Thyroid gland (tissue), 4 donors: ENCODE data around the gene KRTAP24-1. TPM values are rescaled to one million over a fixed set of nuclear protein-coding genes. Genes with fewer than 3 reads are reported as not detected.

Experiments
- DNase-seq, 2 donors: peaks; one replicate each; pipeline ENCODE4 v3.0.0-alpha.2; 2019
- H3K27ac ChIP-seq, 3 donors: fragments of 200-600 bp; sonication (generic); 1 replicate in 2 of 3; 2 replicates in 1 of 3; pipeline ENCODE4 v1.5.1; 2016 to 2019; ENCODE audit warnings: mild to moderate bottlenecking in 1 of 3, moderate library complexity in 1 of 3
- H3K27me3 ChIP-seq: fragments of 200-600 bp; sonication (generic); one replicate; pipeline ENCODE4 v1.5.1; 2019
- H3K36me3 ChIP-seq, 2 donors: fragments of 200-600 bp; sonication (generic); one replicate each; pipeline ENCODE4 v1.5.1; 2016 to 2019
- H3K4me1 ChIP-seq, 2 donors: fragments of 200-600 bp; sonication (generic); one replicate each; pipeline ENCODE4 v1.5.1; 2017 to 2019
- H3K4me3 ChIP-seq, 3 donors: fragments of 200-600 bp; sonication (generic); replicated peaks in 1 of 3; 1 replicate in 2 of 3; 2 replicates in 1 of 3; pipeline ENCODE4 v1.5.1; 2016; ENCODE audit warnings: mild to moderate bottlenecking in 1 of 3
- H3K9me3 ChIP-seq: fragments of 200-600 bp; sonication (generic); one replicate; pipeline ENCODE4 v1.5.1; 2017
- POLR2A ChIP-seq, 2 donors: fragments of 450-650 bp; IDR thresholded peaks; one replicate each; pipeline ENCODE4 v1.6.1; 2017; ENCODE audit warnings: antibody characterized with exemption in 2 of 2, mild to moderate bottlenecking in 2 of 2, moderate library complexity in 1 of 2
- WGBS, 2 donors: methylation state at CpG; one replicate each; pipeline ENCODE4 v1.1.5; 2017; 5-methylcytosine and 5-hydroxymethylcytosine counted together
- intact Hi-C: fragments of 100-400 bp; cut with DNase I; formaldehyde crosslinking; loops from one replicate; pipeline ENCODE4 v1.15.1; 2023
- total RNA-seq, 4 donors: library from RNA; depleted of rRNA; stranded (reverse); fragments of >200 nt; gene quantifications; one replicate each; pipeline ENCODE4 v1.2.3, GENCODE V29; 2016
- TF ChIP-seq, protein P1 (sequence below), 6 experiments: fragments of 200-600 bp in 3 of 6; fragments of 450-650 bp in 3 of 6; sonication (generic) in 3 of 6; IDR thresholded peaks; one replicate each; pipeline ENCODE4 v1.5.1; 2016 to 2019; ENCODE audit warnings: antibody characterized with exemption in 6 of 6, mild to moderate bottlenecking in 2 of 6, inconsistent platforms in 1 of 6, moderate library complexity in 1 of 6

Gene KRTAP24-1
- total RNA-seq, 4 donors from 2014 or later: not detected

DNA sequence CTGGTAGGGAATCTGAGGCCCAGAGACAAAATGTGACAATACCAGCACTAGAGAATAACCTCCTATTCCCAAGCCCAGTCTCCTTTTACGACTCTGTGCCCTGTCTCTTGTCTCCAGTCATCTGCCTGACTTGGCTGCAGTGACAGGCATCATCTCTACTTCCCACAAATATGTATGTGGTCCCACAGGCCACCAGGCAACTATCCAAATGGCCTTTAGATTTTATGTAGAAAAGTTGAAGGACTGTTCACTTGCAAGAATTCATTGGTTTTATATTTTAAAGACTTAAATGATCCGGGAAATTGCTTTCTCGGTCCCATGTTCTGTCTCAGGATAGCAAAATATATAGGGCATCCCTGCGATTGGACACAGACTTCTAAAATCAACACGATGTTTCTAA lies 11.6 kb downstream of the KRTAP24-1 start:
- no peaks in the 10 kb centered on the region for H3K27me3 ChIP-seq
- no peaks in the 10 kb centered on the region for H3K4me1 ChIP-seq
- intact Hi-C loops: no loop called here
- no peaks in the 10 kb centered on the region for H3K36me3 ChIP-seq
- TF ChIP-seq, protein P1, sequence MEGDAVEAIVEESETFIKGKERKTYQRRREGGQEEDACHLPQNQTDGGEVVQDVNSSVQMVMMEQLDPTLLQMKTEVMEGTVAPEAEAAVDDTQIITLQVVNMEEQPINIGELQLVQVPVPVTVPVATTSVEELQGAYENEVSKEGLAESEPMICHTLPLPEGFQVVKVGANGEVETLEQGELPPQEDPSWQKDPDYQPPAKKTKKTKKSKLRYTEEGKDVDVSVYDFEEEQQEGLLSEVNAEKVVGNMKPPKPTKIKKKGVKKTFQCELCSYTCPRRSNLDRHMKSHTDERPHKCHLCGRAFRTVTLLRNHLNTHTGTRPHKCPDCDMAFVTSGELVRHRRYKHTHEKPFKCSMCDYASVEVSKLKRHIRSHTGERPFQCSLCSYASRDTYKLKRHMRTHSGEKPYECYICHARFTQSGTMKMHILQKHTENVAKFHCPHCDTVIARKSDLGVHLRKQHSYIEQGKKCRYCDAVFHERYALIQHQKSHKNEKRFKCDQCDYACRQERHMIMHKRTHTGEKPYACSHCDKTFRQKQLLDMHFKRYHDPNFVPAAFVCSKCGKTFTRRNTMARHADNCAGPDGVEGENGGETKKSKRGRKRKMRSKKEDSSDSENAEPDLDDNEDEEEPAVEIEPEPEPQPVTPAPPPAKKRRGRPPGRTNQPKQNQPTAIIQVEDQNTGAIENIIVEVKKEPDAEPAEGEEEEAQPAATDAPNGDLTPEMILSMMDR (IDR thresholded peaks at IDR 0.05): no peak
- no peak for TF ChIP-seq POLR2A (IDR thresholded peaks at IDR 0.05)
- WGBS, 2 donors: 71 to 78% methylated on average over 5 of the region's 5 CpGs
- DNase-seq: no peak
- no peaks in the 10 kb centered on the region for H3K9me3 ChIP-seq
- no peak overlapping the region for H3K4me3 ChIP-seq
- no peak overlapping the region for H3K27ac ChIP-seq

DNA sequence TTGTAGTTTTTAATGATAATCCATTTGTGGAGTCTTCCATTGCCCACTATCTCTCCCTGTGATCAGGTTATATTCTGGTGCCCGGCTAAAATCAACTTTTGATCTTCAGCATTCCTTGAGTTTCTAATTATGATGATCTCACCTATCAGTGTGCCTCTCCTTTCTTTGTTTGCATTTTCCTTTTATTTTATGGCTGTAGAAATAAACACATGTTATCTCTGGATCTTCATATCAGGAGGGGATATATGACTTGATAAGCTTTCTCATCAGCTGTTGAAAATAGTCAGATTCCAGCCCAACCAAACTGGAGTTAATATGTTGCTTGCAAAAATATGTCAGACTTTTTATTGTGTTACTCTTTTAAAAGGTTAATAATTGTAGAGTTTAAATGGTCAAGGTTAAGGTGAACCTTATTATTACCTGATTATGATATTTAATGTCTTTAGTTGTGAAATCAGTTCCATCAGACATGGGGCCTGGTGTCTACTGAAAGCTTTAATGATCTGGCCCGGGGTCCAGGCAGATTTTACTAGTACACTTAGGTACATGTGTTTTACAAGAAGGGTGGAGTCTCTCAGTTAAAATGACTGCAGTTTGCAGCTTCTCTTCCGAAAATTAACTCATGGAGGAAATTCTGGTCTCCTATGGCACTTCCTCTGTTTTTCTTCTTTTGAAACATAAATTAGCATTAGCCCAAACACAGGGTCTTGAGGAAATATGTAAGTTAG lies 12.8 kb downstream of the KRTAP24-1 start:
- Histone ChIP-seq H3K36me3 (no peaks in the 10 kb centered on the region), H3K4me3 (no peak overlapping the region), H3K9me3 (no peaks in the 10 kb centered on the region), H3K27ac (no peak overlapping the region), H3K4me1 (no peaks in the 10 kb centered on the region), H3K27me3 (no peaks in the 10 kb centered on the region)
- TF ChIP-seq POLR2A (IDR thresholded peaks at IDR 0.05): no peak
- TF ChIP-seq, protein P1 (IDR thresholded peaks at IDR 0.05): no peak
- 85 to 87% methylated on average over 3 of the region's 3 CpGs for WGBS, 2 donors
- DNase-seq: no peak
- intact Hi-C loops: loop anchor here (10.0 kb wide), 1 partner anchor 215 kb away; no protein-coding TSS in a partner anchor

DNA sequence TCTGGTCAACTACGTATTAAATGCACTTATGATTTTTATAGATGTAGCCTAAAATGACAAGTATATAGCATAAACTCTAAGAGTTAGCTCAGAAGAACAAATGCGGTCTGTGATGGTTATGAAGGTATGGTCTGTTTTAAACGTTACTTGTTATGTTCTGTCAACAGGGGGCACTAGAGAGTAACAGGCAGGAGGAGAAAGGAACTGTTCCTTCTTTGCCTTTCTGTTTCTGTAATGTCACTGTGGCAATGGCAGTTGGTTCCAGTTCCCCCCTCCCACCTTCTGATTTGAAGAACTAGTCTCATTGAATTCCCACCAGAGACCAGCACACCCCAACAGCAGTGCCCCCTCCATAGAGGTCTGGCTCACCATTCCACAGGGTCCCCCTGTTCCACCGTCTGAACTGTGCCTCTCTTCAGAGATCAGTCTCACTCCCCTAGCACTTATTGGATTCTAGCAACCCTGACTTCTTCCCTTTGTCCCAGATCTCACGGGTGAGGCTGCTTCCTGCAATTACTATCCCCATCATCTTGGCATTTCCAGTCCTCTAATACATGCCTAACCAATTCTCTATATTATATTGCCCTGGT lies 14.0 kb downstream of the KRTAP24-1 start:
- no peaks in the 10 kb centered on the region for H3K4me1 ChIP-seq
- no peak overlapping the region for H3K4me3 ChIP-seq
- H3K27me3 ChIP-seq: no peaks in the 10 kb centered on the region
- no peak for DNase-seq
- WGBS, 2 donors: 67 to 73% methylated on average over 5 of the region's 5 CpGs
- H3K36me3 ChIP-seq: no peaks in the 10 kb centered on the region
- H3K27ac ChIP-seq: no peak overlapping the region
- TF ChIP-seq, protein P1 (IDR thresholded peaks at IDR 0.05): peak in 1 of 6 experiments; percentile 23
- no peak for TF ChIP-seq POLR2A (IDR thresholded peaks at IDR 0.05)
- no peaks in the 10 kb centered on the region for H3K9me3 ChIP-seq
- intact Hi-C loops: loop anchor here (10.0 kb wide), 1 partner anchor 214 kb away; no protein-coding TSS in a partner anchor

- peak in 1 of 2 donors; percentile 27 for DNase-seq
- H3K4me1 ChIP-seq: no peaks in the 10 kb centered on the region
- intact Hi-C loops: no loop called here
- no peak overlapping the region for H3K27ac ChIP-seq
- H3K36me3 ChIP-seq: no peaks in the 10 kb centered on the region
- H3K9me3 ChIP-seq: no peaks in the 10 kb centered on the region
- 76 to 85% methylated on average over 4 of the region's 4 CpGs for WGBS, 2 donors
- no peak for TF ChIP-seq POLR2A (IDR thresholded peaks at IDR 0.05)
- TF ChIP-seq, protein P1 (IDR thresholded peaks at IDR 0.05): peak in 3 of 6 experiments; percentile 30 to 39 (median 31)
- no peak overlapping the region for H3K4me3 ChIP-seq
- H3K27me3 ChIP-seq: no peaks in the 10 kb centered on the region
Measured at GRCh38 chr21:30257773-30258172, 25.0 kb downstream of the KRTAP24-1 start.

GRCh38 chr21:30256100-30256499 lies 26.6 kb downstream of the KRTAP24-1 start:
- WGBS, 2 donors: 87 to 99% methylated on average over 4 of the region's 4 CpGs
- TF ChIP-seq, protein P1 (IDR thresholded peaks at IDR 0.05): no peak
- no peak for TF ChIP-seq POLR2A (IDR thresholded peaks at IDR 0.05)
- DNase-seq: no peak

More at GRCh38 chr21:30256100-30256499, 26.6 kb downstream of the KRTAP24-1 start:
- H3K4me1 ChIP-seq: no peaks in the 10 kb centered on the region
- no peaks in the 10 kb centered on the region for H3K36me3 ChIP-seq
- H3K9me3 ChIP-seq: no peaks in the 10 kb centered on the region
- intact Hi-C loops: no loop called here
- no peaks in the 10 kb centered on the region for H3K27me3 ChIP-seq
- no peak overlapping the region for H3K27ac ChIP-seq
- H3K4me3 ChIP-seq: no peak overlapping the region
